PC-3 (cell line): ENCODE data around the gene PKNOX2. TPM values are rescaled to one million over a fixed set of nuclear protein-coding genes. Genes with fewer than 3 reads are reported as not detected.

Source experiments
- ATAC-seq: fragments of 200-7000 bp; cut with Tn5 transposase; 2 replicates; pipeline ENCODE4 v1.9.1; 2020; ENCODE audit warnings: mild to moderate bottlenecking, moderate library complexity
- BruUV-seq: library from RNA; stranded (reverse); fragments of 400-500 nt; replicated peaks from 2 replicates; lab custom pipeline; 2021; lab: Mats Ljungman, UMichigan
- CTCF ChIA-PET: fragments of 300-600 bp; sonication (Branson Sonifier 250); formaldehyde crosslinking; loops from one replicate; lab custom pipeline; 2022; ENCODE audit warnings: antibody characterized with exemption; lab: Charles Lee
- POLR2A ChIA-PET: fragments of 300-600 bp; sonication (Branson Sonifier 250); formaldehyde crosslinking; loops from one replicate; lab custom pipeline; 2022; ENCODE audit warnings: antibody characterized with exemption; ENCODE audit not compliant: unreplicated experiment; lab: Charles Lee
- DNase-seq: peaks from one replicate; pipeline ENCODE4 v3.0.0-alpha.2; 2015
- H2AFZ ChIP-seq: fragments of 300-600 bp; sonication (generic); 2 replicates; pipeline ENCODE4 v1.6.0; 2016; ENCODE audit warnings: antibody characterized with exemption, low read length
- H3F3A ChIP-seq: fragments of 300-600 bp; sonication (generic); one replicate; pipeline ENCODE4 v1.6.0; 2017; ENCODE audit warnings: antibody characterized with exemption, low read length, control low read depth, mild to moderate bottlenecking; ENCODE audit not compliant: unreplicated experiment
- H3K27ac ChIP-seq: fragments of 300-600 bp; sonication (generic); 2 replicates; pipeline ENCODE4 v1.5.1; 2016; ENCODE audit warnings: mild to moderate bottlenecking, low read length
- H3K27me3 ChIP-seq: fragments of 300-600 bp; sonication (generic); 2 replicates; pipeline ENCODE4 v1.6.1; 2016; ENCODE audit warnings: low read length, mixed read lengths
- H3K36me3 ChIP-seq: fragments of 300-600 bp; sonication (generic); 2 replicates; pipeline ENCODE4 v1.6.1; 2016; ENCODE audit warnings: low read depth, mixed run types, low read length, mixed read lengths
- H3K4me1 ChIP-seq: fragments of 300-600 bp; sonication (generic); 2 replicates; pipeline ENCODE4 v1.5.1; 2016; ENCODE audit warnings: low read length; ENCODE audit not compliant: insufficient read depth
- H3K4me2 ChIP-seq: fragments of 300-600 bp; sonication (generic); 2 replicates; pipeline ENCODE4 v1.6.0; 2016; ENCODE audit warnings: low read length
- H3K4me3 ChIP-seq: fragments of 300-600 bp; sonication (generic); 2 replicates; pipeline ENCODE4 v1.5.1; 2016; ENCODE audit warnings: mild to moderate bottlenecking, low read length, mixed read lengths
- H3K79me2 ChIP-seq: fragments of 300-600 bp; sonication (generic); 2 replicates; pipeline ENCODE4 v1.6.1; 2017; ENCODE audit warnings: low read length, mixed read lengths
- H3K9ac ChIP-seq: fragments of 300-600 bp; sonication (generic); 2 replicates; pipeline ENCODE4 v1.6.0; 2016; ENCODE audit warnings: mild to moderate bottlenecking, low read length
- H3K9me2 ChIP-seq: fragments of 300-600 bp; sonication (generic); replicated peaks from 2 replicates; pipeline ENCODE4 v1.6.1; 2016; ENCODE audit warnings: mixed run types, low read length, mixed read lengths
- H3K9me3 ChIP-seq: fragments of 300-600 bp; sonication (generic); 2 replicates; pipeline ENCODE4 v1.6.1; 2016; ENCODE audit warnings: low read length, mixed read lengths
- H4K20me1 ChIP-seq: fragments of 300-600 bp; sonication (generic); 2 replicates; pipeline ENCODE4 v1.6.1; 2016; ENCODE audit warnings: low read length, mixed read lengths
- CTCF ChIP-seq: fragments of 300-600 bp; sonication (generic); conservative IDR thresholded peaks from 2 replicates; pipeline ENCODE4 v1.5.1; 2017; ENCODE audit warnings: antibody characterized with exemption, low read depth, mild to moderate bottlenecking, low read length
- EZH2 ChIP-seq: fragments of 300-600 bp; sonication (generic); IDR thresholded peaks from one replicate; pipeline ENCODE4 v1.6.1; 2017; ENCODE audit warnings: antibody characterized with exemption, mild to moderate bottlenecking, low read length; ENCODE audit not compliant: unreplicated experiment
- EZH2phosphoT487 ChIP-seq: fragments of 300-600 bp; sonication (generic); IDR thresholded peaks from 2 replicates; pipeline ENCODE4 v1.6.1; 2018; ENCODE audit warnings: mild to moderate bottlenecking, antibody characterized with exemption, low read length, borderline replicate concordance
- intact Hi-C: fragments of 100-400 bp; cut with micrococcal nuclease; formaldehyde crosslinking; loops from 2 replicates; pipeline ENCODE4 v1.9.0; 2023
- total RNA-seq: library from RNA; depleted of rRNA; stranded (reverse); fragments of >200 nt; gene quantifications from 2 replicates; pipeline ENCODE4 v1.2.3, GENCODE V29; 2014

Gene PKNOX2
- total RNA-seq, 1 experiment from 2014 or later: not detected

GRCh38 chr11:125464270-125464662 is 299.7 kb downstream of the PKNOX2 start:
- peak; percentile 15 for DNase-seq
- Histone ChIP-seq H3K27ac (no peak overlapping the region), H3K27me3 (peaks cover 36% of the 10 kb centered on the region), H3K4me2 (no peak overlapping the region), H3K9ac (no peak overlapping the region), H3K79me2 (no peaks in the 10 kb centered on the region), H3F3A (no peaks in the 10 kb centered on the region), H2AFZ (no peak overlapping the region), H4K20me1 (no peaks in the 10 kb centered on the region), H3K9me2 (no peaks in the 10 kb centered on the region), H3K9me3 (no peaks in the 10 kb centered on the region), H3K4me1 (no peaks in the 10 kb centered on the region), H3K4me3 (no peak overlapping the region), H3K36me3 (no peaks in the 10 kb centered on the region)
- no TSS peak for BruUV-seq
- POLR2A ChIA-PET: no interaction called here
- CTCF ChIA-PET: no interaction called here
- intact Hi-C loops: no loop called here
- no peak for TF ChIP-seq EZH2phosphoT487
- no peak for TF ChIP-seq EZH2
- no peak for TF ChIP-seq CTCF
- ATAC-seq: no peak

- peaks cover 36% of the 10 kb centered on the region for H3K27me3 ChIP-seq
- no peaks in the 10 kb centered on the region for H3K4me1 ChIP-seq
- no peaks in the 10 kb centered on the region for H3K36me3 ChIP-seq
- BruUV-seq: no TSS peak
- no peaks in the 10 kb centered on the region for H3K9me2 ChIP-seq
- no peaks in the 10 kb centered on the region for H3K79me2 ChIP-seq
- no peak overlapping the region for H2AFZ ChIP-seq
- ChIA-PET POLR2A (no interaction called here), CTCF (no interaction called here)
- DNase-seq (no peak), ATAC-seq (no peak)
- H3K4me2 ChIP-seq: no peak overlapping the region
- TF ChIP-seq CTCF: no peak
- TF ChIP-seq EZH2phosphoT487: no peak
- no peak for TF ChIP-seq EZH2
- no peaks in the 10 kb centered on the region for H3F3A ChIP-seq
- no peaks in the 10 kb centered on the region for H4K20me1 ChIP-seq
- H3K4me3 ChIP-seq: no peak overlapping the region
- H3K9ac ChIP-seq: no peak overlapping the region
- intact Hi-C loops: no loop called here
- H3K27ac ChIP-seq: no peak overlapping the region
- H3K9me3 ChIP-seq: no peaks in the 10 kb centered on the region
Observed at GRCh38 chr11:125464666-125465065, 300.1 kb downstream of the PKNOX2 start.

- no peak overlapping the region for H3K27ac ChIP-seq
- H2AFZ ChIP-seq: no peak overlapping the region
- no peaks in the 10 kb centered on the region for H3K36me3 ChIP-seq
- no peak for ATAC-seq
- H3K9me2 ChIP-seq: no peaks in the 10 kb centered on the region
- no peak for DNase-seq
- H3K79me2 ChIP-seq: no peaks in the 10 kb centered on the region
- H3F3A ChIP-seq: no peaks in the 10 kb centered on the region
- TF ChIP-seq EZH2phosphoT487 (no peak), EZH2 (no peak), CTCF (no peak)
- H3K4me3 ChIP-seq: no peak overlapping the region
- H3K4me1 ChIP-seq: no peaks in the 10 kb centered on the region
- no peak overlapping the region for H3K4me2 ChIP-seq
- H3K9me3 ChIP-seq: no peaks in the 10 kb centered on the region
- intact Hi-C loops: no loop called here
- ChIA-PET CTCF (no interaction called here), POLR2A (no interaction called here)
- no peaks in the 10 kb centered on the region for H4K20me1 ChIP-seq
- H3K27me3 ChIP-seq: peaks cover 38% of the 10 kb centered on the region; the same call in 1 of the 2 replicates
- H3K9ac ChIP-seq: no peak overlapping the region
- BruUV-seq: no TSS peak
Observed at GRCh38 chr11:125465255-125465654, 300.7 kb downstream of the PKNOX2 start.
